T-helper 2 cell (primary cell): ENCODE results near the gene BTBD1.
"Not testable (repeated sequence)": the region's sequence is repeated elsewhere in the genome, so short reads cannot be mapped to it uniquely, and the experiment has no call there.

Experiments
- DNase-seq, 5 experiments: peaks; one replicate each; pipeline versions ENCODE4 v3.0.0 to v3.0.0-alpha.2; 2012 to 2022

The BTBD1 gene

GRCh38 chr15:83092309-83092976 lies 25.4 kb upstream of the BTBD1 start:
- no peak for DNase-seq

DNA sequence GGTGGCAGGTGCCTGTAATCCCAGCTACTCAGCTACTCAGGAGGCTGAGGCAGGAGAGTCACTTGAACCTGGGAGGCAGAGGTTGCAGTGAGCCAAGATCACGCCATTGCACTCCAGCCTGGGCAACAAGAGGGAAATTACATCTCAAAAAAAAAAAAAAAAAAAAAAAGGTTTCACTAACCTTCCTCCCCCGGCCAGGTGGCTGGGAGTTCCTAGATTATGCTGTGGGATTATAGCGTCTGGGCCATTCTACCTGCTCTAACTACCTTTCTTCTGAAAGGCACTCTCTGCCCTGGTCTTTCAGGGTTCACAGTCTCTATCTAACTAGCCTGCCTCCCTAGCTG lies 24.9 kb upstream of the BTBD1 start:
- DNase-seq: not testable (repeated sequence)

DNA sequence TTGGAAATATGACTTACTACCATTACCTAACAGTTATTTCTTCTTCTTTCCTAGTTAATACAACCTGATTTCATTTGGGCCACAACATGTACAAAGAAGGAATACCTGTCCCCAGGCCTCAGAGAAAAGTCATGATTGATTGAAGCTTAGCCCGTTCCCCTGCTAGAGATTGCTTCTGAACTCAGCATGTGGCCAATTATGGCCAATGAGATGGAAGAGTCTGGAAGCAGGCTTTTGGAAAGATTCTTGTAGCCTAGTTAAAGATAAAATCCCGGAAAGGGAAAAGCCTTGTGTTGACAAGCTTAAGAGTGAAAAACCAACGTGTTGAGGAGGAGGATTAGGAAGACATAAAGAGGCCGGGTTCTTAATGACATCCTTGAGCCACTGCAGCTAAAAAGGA lies 23.4 kb upstream of the BTBD1 start:
- DNase-seq: no peak

DNA sequence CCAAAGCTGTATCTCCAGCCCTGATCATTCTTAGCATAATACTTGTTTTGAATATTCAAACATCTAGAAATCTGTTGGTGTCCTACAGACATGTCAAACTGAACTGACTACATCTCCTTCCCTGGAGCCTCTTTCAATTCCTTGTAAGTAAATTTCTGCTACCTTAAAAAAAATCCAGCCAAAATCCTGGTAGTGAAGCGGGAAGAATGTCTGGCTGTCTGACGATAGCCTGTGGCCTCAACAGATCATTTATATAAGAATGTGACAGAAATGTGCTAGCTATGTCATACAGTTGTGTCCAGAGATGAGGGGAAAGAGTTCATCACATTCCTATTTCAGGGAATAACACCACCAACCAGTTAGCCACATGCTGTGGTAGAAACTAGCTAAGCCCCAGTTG lies 21.8 kb upstream of the BTBD1 start:
- DNase-seq: no peak

DNA sequence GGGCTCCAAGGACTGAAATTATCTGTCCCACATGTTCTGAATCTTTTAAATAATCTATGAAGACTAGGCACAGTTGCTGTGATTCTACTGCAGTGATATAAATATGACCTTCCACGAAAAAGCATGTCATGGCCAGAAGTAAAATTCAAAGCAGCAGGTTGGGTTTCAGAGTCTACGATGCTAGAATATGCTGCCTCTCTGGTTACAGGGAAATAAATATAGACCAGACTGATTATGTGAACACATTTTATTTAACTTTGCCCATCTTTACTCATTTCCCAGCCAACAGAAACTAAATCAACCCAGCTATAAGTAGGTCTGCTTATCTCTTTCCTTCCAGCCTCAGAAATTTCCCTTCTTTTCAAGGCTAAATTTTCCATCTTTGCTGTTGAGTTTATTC lies 20.5 kb upstream of the BTBD1 start:
- no peak for DNase-seq

DNA sequence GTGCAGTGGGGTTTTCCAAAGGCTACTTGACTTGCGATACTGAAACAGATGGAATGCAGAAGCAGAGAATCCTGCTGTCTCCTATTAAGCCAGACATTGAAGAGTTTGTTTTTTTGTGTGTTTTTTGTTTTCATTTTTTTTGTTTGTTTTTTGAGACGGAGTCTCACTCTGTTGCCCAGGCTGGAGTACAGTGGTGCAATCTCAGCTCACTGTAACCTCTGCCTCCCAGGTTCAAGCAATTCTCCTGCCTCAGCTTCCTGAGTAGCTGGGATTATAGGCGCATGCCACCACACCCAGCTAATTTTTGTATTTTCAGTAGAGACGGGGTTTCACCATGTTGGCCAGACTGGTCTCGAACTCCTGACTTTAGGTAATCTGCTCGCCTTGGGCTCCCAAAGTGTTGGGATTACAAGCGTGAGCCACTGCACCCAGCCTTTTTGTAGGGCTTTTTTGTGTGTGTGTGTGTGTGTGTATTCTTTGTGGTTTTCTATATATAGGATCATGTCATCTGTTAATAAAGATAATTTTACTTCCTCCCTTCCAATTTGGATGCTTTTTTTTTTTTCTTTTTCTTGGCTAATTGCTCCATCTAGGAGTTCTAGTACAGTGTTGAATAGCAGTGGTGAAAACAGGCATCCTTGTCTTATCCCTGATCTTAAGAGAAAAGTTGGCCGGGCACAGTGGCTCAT lies 19.0 kb upstream of the BTBD1 start:
- DNase-seq: not testable (repeated sequence)

DNA sequence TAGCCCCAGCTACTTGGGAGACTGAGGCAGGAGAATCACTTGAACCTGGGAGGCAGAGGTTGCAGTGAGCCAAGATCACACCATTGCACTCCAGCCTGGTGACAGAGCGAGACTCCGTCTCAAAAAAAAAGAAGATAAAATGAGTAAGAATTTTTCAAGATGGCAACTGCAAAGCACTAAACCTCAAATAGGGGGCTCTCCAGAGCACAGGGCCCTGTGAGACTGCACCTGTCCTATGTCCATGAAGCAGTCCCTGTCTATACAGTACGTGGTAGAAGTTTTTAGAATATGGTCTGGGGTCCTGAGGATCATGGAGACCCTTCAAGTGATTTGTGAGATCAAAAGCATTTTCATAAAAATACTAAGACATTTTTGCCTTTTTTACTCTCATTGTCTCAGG lies 18.4 kb upstream of the BTBD1 start:
- not testable (repeated sequence) for DNase-seq

- no peak for DNase-seq
Observed at GRCh38 chr15:83082730-83083386, 15.8 kb upstream of the BTBD1 start.

DNA sequence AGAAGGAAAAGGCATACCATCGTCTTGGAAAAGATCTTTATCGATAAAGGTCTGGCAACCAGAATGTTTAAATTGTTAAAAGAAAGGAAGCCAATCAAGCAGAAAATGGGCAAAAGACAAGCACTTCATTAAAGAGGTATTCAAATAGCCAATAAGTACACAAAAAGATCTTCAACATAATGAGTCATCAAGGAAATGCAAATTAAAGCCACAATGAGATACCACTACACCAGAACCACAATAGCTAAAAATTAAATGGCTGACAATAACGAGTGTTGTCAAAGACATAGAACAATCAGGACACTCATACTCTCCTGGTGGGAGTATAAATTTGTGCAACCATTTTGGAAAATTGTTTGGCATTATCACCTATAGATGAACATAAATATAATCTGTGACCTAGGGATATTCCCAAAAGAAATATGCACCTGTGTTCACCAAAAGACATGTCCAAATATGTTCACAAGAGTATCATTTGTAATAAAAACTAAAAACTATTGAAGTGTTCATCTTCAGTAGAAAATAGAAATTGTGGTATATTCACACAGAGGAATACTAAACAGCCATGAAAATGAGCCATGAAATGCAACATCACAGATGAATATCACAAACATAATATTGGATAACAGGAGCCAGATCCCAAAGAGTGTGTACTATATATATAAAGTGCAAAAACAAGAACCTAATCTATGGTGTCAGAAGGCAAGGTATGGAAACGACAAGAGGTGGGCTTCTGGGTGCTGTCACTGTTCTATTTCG lies 14.4 kb upstream of the BTBD1 start:
- peak in 1 of 5 experiments; percentile 56 for DNase-seq

- no peak for DNase-seq
Observed at GRCh38 chr15:83078712-83079111, 11.7 kb upstream of the BTBD1 start.

GRCh38 chr15:83077491-83078230 lies 10.6 kb upstream of the BTBD1 start:
- DNase-seq: no peak

GRCh38 chr15:83069211-83069642 lies 2.2 kb upstream of the BTBD1 start:
- DNase-seq: peak in 3 of 5 experiments; percentile 7 to 75 (median 48)

DNA sequence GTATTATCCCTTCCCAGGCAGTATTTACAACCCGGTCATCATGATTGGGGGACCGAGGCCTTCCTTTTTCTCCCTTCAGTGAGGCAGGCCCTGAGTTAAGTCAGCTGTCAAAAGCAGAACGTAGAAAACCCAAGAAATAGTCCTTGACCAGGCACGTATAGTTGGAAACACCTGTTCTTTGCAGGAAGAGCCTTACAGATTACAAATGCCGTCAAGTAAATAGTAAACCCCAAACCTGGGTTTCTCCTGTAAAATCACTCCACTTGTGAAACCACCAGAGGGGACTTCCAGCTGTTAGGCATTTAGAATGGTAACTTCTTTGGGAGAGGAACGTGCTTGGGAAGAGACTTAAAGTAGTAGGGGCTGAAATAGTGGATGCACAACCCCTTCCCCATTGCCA lies 1.0 kb upstream of the BTBD1 start:
- DNase-seq: no peak

DNA sequence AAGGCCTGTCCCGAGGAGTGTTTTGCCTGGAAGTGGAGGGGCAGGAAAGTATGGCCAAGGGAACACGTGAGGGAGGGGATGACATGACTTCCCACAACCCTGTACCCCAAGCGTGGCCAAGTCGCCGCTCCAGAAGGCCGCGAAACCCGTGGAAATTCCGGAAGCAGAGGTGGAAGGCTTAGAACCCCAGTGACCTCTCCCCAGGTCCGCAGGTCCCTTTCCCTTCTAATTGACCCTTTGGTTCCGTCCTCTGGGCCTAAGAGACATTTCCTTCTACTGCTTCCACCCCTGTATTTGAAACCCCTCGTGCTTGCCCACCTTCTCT lies 548 bp upstream of the BTBD1 start:
- no peak for DNase-seq

- no peak for DNase-seq
Observed at GRCh38 chr15:83066034-83066733, 868 bp downstream of the BTBD1 start.

DNA sequence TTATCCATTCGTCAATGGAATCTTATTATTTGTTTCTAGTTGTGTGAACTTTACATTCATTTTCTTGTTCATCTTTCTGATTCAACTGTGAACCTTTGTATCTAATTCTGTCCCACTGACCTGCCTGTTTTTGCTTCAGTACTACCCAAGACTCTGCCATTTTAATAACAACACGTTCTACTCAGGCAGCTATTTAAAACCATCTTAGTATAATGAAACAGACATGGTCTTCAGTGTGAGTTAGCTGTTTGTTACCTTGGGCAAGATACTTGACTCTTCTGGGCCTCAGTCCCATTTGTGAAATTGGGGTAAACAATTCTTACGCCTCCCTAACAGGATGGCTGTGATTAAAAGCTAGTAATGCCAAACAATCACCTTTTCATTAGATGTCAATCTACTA lies 1.6 kb downstream of the BTBD1 start:
- DNase-seq: no peak

- peak in 1 of 5 experiments; percentile 20 for DNase-seq
Observed at GRCh38 chr15:83064859-83065258, 2.2 kb downstream of the BTBD1 start.

DNA sequence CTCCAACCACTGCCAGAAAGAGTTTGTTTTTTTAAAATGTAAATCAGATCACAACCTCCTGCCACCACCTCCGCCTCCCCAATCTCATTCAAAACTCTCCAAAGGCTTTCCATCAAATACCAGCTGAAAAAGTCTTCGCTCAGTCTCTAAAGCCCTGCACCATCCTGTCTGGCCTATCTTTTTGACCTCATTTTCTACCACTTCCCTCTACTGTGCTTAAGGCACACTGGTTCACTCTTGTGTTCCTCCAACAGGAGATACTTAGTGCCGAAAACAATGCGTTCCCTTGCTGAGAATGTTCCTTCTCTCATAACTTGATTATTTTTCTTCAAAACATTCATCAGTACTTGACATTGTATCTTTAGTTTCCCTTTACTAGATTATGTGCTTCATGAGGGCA lies 3.5 kb downstream of the BTBD1 start:
- DNase-seq: peak in 1 of 5 experiments; percentile 21

DNA sequence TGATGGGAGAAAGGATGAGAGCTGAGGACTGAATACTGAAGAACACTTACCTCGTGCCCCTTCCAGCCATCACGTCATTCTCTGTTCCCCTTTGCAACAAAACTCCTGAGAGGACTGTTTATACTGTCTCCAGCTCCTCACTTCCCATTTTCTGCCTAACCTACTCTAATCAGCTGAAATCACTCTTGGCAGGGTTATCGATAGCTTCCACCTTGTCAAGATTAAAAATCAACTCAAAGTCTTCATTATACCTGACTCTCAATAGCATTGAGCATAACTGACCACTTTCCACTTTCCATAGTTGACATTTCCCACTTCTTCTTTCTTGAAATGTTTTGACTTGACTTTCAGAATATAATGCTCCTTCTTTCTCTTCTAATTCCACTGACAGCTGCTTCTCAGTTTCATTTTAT lies 4.3 kb downstream of the BTBD1 start:
- no peak for DNase-seq

- DNase-seq: no peak
Observed at GRCh38 chr15:83061680-83062079, 5.4 kb downstream of the BTBD1 start.

- DNase-seq: no peak
Observed at GRCh38 chr15:83057696-83058376, 9.2 kb downstream of the BTBD1 start.
